CMK (cell line): ENCODE data around the gene PSMG4.
"Not testable (repeated sequence)": the region's sequence is repeated elsewhere in the genome, so short reads cannot be mapped to it uniquely, and the experiment has no call there.

Source experiments
- DNase-seq: peaks from one replicate; pipeline ENCODE4 v3.0.0-alpha.2; 2010; ENCODE audit warnings: low read depth

Gene PSMG4

DNA sequence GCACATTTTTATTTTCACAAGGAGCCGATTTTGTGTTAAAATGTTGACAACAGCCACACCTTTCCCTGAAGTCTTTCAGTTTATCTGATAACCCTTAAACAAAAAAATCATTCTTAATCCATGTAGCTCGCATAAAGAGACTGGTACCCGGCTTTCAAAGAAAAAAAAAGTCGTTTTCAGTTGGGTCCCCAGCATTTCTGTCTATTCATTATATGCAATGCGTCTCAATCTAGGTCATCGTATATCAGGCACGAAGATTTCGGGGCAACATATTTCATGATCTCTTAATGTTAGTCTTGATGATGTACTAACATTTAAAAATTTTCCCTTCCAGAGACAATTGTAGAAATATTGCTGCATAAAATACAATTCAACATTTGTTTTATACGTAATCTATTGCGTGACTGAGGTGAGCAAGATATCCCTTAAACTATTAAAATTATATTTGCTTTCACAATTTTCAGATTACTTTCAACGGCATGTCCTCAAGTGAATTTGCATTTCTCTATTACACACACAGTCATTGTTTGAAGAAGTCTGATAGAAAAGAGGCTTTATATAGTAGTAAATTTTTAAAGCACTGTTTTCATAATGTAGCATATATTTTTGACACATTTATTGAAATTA is 28.4 kb upstream of the PSMG4 start:
- no peak for DNase-seq

DNA sequence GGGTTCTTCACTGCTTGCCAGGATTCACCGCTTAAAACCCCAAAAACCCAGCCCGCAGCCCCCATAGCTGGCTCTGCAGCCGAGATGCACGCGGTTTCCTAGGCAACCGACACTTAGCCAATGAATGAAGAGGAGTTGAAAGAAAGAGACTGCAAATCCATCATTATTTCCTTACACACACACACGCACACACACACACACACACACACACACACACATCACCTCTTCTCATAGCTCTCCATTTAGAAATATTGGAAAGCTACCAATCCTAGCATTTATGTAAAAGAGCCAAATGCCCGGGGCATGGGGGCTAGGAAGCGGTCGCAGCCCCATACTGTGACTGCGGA is 27.9 kb upstream of the PSMG4 start:
- no peak for DNase-seq

DNA sequence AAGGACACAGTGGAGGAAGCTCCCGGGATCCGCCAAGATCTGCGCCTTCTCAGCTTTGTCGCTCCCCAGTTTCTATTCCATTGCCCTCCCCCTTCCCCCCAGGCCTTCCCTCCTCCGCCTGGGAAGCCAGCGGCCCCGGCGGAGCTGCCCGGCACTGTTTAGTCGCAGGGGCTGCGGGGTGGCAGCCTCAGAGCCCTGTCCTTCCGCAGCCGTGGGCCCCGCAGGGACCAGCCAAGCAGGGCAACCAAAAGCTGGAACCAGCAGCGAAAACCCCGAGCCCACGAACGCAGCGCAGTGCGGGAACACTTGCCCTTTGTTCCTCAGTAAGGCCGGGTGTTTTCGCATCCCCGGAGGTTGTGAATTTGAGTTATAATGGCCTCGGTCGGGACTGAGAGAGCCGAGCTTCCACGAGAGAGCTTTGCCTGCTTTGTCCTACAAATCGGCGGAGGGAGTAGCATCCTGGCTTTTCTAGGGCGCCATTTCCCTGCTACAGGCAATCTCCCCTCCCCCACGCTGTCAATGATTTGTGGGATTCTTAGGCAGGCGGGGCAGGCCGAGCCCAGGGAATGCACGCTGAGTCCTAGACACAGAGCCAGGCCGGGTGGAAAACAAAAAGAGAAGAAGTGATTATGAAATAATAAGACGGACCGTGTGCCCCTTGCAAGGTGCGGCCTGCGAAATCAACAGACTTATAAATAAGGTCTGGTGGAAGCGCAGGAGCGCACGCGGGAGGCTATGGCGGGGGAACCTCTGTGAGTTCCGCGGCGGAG is 27.3 kb upstream of the PSMG4 start:
- no peak for DNase-seq

DNA sequence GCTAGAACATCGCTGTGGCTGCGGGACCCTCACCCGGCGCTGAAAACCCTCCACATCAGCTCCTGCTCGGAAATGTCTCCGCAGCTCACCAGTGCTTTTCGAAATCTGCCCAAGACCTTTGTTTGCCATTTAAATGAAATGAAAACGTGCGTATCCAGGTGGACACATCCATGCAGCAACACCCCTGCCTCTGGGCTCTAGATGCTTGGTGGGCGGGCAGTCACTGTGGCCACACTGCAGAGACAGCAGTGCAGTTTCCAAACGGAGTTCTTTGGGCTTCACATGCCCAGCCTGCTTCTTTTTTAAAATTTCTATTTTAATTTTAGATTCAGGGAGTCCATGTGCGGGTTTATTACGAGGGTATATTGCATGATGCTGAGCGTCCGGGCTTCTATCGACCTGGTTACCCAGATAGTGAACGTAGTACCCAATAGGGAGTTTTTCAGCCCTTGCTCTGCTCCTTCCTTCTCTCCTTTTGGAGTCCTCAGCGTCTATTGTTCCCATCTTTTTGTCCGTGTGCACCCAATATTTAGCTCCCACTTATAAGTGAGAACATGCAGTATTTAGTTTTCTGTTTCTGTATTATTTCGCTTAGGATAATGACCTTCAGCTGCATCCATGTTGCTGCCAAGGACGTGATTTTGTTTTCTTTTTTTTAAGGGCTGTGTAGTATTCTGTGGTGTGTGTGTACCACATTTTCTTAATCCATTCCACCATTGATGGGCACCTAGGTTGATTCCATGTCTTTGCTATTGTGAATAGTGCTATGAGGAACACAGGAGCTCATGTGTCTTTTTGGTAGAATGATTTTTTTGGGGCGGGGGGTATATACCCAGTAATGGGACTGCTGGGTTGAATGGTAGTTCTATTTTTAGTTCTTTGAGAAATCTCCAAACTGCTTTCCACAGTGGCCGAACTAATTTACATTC is 26.5 kb upstream of the PSMG4 start:
- no peak for DNase-seq

DNA sequence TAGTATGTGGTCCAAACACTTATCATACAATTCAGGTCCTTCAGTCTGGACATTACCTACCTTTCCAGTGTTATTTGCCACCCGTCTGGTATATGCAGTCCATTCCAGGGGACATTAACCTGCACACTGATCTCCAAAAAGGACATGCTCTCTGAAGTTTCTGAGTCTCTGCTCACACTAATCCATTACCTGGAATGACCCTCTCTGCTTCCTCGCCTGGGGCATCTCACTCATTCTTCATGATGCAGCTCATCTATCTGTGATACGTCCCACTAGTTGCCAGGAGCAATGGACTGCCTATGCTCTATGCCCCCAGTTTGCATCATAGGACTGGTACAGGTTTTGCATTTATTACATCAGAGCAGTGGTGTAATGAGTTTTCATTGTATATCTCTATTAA is 25.4 kb upstream of the PSMG4 start:
- DNase-seq = no peak

DNA sequence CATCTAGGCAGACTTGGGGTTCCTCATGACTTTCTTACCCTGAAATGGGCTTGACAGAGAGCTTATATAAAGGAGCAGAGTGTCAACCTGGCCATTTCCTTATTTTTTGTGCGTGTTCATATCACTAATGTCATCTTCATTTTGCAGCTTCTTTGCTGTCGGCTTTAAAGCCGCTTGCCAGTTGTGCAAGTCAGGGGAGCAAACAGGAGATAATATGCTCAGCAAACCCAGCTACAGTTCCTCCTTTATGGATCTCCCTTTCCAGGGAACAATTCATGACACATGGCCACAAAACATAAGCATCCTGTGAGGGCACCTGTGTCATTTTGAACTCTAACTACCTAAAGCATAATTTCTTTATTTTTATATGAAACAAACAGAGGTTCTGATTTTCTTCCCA is 24.8 kb upstream of the PSMG4 start:
- DNase-seq = no peak

DNA sequence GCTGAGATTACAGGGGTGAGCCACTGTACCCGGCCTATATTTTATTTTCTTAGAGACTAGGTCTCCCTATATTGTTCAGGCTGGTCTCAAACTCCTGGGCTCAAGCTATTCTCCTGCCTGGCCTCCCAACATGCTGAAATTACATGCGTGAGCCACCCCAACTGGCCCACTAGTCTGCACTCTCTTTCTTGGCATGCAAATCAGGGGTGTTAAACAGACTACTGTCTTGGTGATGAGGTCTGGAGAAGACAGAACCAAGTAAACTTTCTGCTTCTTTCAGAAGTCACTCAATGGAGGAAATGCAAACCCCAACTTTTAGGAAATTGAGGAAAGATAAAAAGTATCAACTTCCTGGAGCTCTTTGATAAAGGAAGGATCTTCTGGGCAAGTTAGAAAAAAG is 23.3 kb upstream of the PSMG4 start:
- no peak for DNase-seq

DNA sequence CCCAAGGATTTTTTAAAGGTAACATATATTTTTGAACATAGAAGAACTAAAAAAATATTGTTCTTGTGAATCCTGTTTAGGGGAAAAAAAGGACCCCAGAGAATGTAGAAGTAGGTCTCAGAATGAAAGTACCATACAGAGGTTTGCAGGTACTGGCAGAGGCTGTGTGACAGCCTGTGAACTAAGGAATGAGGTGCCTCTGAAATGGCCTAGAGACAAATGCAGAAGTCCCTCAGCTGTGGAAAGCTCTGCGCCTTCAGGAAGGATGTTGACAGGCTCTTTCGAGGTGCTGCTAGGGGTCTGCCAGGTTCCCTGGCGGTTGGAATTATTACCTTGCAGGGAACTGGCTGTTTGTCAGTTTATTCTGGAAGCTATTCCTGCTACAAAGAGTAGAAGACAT is 22.7 kb upstream of the PSMG4 start:
- DNase-seq = no peak

DNA sequence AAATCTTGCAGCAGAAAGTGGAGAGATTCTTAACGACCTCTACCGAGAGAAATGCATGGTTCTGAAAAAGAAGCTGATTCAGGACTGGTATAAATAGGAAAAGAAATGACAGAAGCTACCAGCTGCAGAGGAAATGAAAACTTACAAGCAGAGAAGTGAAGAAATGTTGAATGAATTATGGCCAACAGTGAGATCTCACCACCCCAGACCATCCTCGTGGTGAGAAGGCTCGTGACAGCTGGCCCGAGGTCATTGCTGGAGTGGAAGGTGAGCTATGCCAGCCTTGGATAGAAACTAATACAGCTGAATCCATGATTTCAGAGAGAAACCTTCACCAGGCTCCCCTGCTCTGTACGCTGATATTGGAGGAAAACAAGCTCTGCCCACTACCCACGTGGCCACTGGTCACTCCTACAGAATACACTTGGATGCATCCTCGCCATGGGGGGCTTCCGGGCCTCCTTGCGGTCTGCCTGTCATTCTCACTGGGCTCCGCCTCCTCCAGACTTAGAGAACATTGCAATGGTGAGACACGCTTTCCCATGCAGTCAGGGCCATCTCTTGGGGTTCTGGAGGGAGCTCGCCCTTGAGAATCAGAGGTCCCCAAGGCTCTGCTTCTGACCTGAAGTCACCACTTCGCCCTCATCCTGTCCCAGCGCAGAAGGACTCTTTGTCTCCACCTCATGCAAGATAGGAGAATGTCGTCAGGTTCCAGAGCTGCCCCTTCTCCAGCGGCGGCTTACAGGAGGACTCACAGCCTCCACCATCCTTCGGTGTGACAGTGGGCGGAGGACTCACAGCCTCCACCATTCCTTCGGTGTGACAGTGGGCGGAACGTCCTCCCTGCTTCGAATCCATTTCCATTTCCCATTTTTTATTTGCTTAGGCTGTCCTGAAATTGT is 20.7 kb upstream of the PSMG4 start:
- no peak for DNase-seq

DNA sequence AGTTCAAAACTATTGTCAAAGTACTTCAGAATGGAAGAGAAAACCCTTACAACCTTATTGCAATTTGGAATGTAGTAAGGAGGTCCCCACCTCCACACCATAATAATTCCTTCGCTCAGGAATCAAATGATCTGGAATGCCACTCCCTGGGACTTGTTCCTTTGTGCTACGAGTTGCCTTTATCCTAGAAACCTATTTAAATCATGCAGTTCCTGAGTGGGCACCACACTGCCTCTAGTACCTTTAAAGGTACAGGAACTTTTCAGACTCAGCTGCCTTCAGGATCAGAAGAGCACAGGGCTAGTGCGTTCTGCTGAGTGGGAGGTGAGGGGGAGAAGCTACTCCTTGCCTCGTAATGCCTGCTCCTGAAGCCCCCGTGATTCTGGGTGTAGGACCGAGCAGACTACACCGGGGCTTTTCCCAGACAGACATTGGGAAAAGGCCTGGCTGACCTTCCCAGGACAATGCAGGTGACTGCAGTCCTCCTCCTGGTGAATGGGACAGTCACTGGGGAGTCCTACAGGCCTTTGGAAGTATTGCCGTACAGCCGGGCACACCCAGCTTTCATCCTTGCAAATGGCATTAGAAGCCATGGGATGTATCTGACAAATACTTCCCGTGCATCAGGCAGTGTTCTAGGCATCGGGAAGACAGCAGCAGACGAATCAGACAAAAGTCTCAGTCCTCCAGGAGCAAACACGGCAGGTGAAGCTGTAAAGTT is 19.5 kb upstream of the PSMG4 start:
- DNase-seq = no peak

DNA sequence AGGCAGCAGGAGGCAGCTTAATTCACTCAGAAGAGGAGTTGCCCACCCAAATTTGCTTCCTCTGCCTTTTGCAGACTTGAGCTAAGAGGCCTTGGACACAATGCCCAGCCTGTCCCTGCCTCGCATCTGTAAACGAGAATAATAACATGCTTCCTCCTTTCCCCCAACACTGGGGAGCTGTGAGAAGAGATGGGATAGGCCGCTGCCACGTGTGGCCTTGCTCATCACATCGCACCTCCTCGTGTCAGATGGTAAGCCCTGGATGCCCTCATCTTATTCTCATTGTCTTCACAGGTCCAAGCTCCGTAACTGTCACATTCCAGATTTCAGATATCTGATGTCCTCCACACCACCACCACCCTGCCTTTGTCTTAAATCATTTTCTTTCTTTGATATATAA is 18.2 kb upstream of the PSMG4 start:
- no peak for DNase-seq

DNA sequence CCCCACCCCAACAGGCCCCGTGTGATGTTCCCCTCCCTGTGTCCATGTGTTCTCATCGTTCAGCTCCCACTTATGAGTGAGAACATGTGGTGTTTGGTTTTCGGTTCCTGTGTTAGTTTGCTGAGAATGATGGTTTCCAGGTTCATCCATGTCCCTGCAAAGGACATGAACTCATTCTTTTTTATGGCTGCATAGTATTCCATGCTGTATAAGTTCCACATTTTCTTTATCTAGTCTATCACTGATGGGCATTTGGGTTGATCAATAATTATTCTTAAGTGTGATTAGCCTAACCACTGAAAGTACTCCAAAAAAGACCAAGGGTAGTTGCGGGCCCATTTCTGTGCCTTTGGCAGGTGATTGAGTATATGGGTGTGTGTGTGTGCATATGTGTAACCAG is 17.0 kb upstream of the PSMG4 start:
- DNase-seq = not testable (repeated sequence)

DNA sequence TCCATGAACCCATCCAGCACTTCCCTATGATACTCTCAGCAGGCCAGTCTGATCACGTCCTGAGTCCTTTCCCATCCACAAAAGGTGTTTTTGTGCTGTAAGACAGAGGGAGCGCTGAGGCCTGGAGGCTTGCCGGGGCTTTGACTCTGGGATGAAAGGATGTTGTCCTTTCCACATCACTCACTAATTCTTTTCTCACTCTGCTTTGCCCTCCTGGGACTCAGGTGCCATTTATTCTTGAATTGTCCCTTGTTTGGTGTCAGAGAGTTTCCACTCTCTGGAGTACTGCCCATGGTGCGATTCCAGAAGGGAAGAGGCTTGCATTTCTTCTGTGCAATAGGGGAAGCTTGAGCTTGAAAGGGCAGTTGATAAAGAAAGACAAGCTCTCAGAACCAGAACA is 16.0 kb upstream of the PSMG4 start:
- no peak for DNase-seq

DNA sequence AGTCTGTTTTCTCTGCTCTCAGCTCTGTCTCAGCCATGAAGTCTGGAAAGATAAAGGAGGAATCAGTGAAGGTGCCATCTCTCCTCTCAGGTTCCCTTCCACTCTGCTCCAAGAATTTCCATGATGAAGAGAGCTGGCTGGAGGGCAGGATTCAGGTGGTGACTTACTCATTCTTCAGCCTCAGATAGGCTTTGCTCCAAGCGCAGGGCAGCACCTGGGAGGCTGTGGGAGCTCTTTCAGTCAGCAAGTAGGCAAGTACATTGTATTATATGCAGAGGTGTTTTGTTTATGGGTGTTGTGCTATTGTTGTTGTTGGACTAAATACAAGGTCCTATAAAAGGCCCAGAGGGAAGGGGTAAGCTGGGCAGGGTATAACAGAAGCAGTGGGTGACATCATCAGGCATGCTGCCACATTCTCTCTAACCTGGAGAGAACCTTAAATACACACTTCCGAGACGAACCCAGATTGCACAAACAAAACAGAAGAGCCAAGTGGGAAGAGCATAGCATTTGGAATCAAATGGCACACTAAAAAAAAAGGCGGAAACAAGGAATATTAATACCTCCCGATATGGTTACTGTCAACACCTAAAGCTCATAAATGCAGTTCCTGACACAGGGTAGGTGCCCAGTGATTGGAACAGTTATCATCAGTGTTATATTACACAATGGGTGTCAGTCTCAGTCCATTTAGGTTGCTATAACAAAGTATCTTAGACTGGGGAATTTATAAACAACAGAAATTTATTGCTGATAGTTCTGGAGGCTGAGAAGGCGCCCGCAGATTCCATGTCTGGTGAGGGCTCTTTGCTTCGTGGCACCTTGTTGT is 14.5 kb upstream of the PSMG4 start:
- no peak for DNase-seq

DNA sequence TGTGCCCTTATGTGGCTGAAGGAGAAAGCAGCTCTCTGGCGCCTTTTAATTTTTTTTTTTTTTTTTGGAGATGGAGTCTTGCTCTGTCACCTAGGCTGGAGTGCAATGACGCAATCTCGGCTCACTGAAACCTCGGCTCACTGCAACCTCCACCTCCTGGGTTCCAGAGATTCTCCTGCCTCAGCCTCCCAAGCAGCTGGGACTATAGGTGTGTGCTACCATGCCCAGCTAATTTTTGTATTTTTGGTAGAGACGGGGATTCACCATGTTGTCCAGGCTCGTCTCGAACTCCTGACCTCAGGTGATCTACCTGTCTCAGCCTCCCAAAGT is 13.9 kb upstream of the PSMG4 start:
- DNase-seq = not testable (repeated sequence)

DNA sequence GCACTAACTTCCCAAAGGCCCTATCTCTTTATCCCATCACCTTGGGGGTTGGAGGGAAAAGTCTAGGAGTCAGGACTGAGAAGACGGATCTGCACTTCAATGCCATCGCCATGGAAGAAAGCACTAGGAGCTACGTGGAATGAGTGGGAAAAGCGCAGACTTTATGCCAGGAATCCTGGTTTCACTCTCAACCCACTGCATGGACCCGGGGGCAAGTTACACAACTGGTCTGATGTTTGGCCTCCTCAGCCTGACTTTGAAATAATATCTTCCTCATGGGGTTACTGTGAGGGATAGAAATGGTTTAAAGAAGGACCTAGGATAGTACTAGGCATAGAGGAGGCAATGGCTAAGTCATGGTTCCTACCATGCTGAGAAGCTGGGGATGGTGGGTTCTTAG is 13.5 kb upstream of the PSMG4 start:
- DNase-seq = no peak

DNA sequence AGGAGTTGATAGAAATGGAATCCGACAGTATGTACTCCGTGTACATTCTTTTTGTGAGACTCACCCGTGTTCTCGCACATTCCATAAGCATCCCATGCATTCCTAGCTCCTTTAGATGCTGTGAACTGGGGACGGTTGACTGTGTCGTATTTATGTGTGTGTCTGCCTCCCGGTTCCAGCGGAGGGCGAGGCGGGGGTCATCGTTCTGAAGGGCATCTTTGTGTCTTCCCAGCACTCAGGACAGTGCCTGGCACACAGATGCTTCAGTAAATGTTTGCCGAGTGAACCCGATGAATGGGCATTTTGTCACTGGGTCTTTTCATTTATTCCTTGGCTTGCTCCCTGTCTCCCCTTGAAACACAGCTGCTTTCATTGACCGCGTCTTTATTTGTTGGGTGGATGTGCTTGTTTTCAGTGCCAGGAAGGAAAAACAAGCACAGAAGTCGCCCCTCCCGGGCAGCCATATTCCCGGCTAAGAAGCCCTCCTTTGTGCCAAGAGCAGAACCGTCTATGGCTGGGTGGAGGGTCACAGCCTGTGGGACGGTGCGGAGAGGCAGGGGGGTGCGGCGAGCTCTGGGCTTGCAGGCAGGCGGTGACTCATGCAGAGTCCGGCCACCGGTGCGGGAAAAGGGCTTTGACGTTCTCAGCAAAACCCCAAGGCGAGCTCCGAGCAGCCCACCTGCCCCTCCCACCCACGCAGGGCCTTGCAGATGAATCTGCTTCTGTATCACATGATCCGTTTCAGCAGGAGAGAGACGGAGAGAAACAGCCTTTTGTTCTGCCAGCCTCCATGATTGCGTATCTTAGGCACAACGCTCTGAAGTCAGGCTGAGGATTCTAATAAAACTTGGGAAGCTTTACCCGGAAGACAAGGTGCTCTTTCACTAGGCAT is 11.2 kb upstream of the PSMG4 start:
- no peak for DNase-seq

DNA sequence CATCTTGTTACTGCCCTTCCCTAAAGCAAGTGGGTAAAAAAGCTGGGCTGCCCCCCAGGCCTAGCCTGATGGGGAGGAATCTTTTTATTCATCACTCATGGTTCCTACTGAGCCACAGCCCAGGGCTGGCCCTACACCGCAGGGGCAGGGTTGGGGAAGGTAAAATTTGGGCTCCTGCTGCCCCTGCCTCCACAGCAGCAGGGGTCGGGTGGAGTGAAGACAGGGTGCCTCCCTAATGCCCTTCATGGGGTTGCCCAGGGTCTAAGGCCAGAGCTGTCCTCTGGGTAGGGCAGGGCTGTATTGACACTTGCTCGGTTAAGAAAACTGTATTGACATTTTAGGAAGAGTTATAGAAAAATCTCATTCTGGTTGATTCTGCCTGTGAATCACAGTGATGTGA is 8.9 kb upstream of the PSMG4 start:
- DNase-seq = no peak

DNA sequence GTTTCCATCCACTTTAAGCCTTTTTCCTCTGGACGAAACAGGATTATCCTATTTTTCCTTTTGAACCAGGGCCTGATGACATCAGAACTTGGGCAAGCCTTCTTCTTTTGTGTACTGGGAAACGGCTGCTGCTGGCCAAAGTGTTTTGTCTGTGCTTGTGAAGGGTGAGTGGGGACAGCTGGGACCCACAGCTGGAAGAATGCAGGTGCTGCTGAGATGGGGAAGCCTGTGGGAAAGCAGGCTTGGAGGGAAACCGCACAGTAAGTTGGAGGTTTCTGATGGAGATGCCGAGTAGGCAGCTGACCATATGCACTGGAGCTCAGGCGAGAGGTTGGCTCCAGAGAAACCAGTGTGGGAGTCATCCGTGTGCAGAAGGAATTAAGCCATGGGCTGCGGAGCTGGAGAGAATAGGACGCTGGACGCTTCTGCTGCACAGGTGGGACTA is 8.5 kb upstream of the PSMG4 start:
- no peak for DNase-seq
